HEK293 (cell line): ENCODE data around the gene MGAT4A.

Source experiments
- CTCF ChIA-PET: fragments of 350-600 bp; formaldehyde crosslinking; extraction: SDS; loops from one replicate; lab custom pipeline; 2021; ENCODE audit warnings: antibody characterized with exemption; lab: Yijun Ruan, JAX
- POLR2A ChIA-PET: fragments of 300-600 bp; formaldehyde crosslinking; extraction: SDS; loops from one replicate; lab custom pipeline; 2020; ENCODE audit warnings: antibody characterized with exemption, inconsistent platforms; lab: Yijun Ruan, JAX
- H3K27ac ChIP-seq: fragments of 200-500 bp; sonication (Bioruptor generic); 2 replicates; pipeline ENCODE4 v1.5.1; 2014; ENCODE audit warnings: low read depth, low read length, control low read depth, inconsistent platforms; ENCODE audit errors: extremely low read depth
- H3K36me3 ChIP-seq, 2 experiments: fragments of 200-500 bp in 1 of 2; sonication (Bioruptor generic) in 1 of 2; 1 replicate in 1 of 2; 2 replicates in 1 of 2; pipeline ENCODE4 v1.5.1; 2014 to 2017; ENCODE audit warnings: inconsistent platforms in 2 of 2, low read length in 2 of 2; ENCODE audit not compliant: control insufficient read depth in 2 of 2, insufficient read depth in 1 of 2
- H3K4me1 ChIP-seq: fragments of 200-500 bp; sonication (Bioruptor generic); 2 replicates; pipeline ENCODE4 v1.5.1; 2014; ENCODE audit warnings: mild to moderate bottlenecking, low read length, inconsistent platforms; ENCODE audit not compliant: control insufficient read depth, insufficient read depth
- H3K4me3 ChIP-seq: 2 replicates; pipeline ENCODE4 v1.5.1; 2011; ENCODE audit warnings: low read depth, mild to moderate bottlenecking, control low read depth, low read length, moderate library complexity
- H3K9me3 ChIP-seq: fragments of 200-500 bp; sonication (Bioruptor generic); 2 replicates; pipeline ENCODE4 v1.5.1; 2014; ENCODE audit warnings: low read depth, low read length, inconsistent platforms; ENCODE audit not compliant: control insufficient read depth, insufficient read depth
- AEBP2 ChIP-seq: fragments of 450-650 bp; formaldehyde crosslinking; IDR thresholded peaks from 2 replicates; pipeline ENCODE4 v1.5.1; 2016; ENCODE audit warnings: missing biosample characterization, missing genetic modification characterization, borderline replicate concordance
- FEZF1 ChIP-seq: fragments of 450-650 bp; formaldehyde crosslinking; IDR thresholded peaks from 2 replicates; pipeline ENCODE4 v1.5.1; 2016; ENCODE audit warnings: missing biosample characterization, missing genetic modification characterization
- HIC1 ChIP-seq: fragments of 450-650 bp; formaldehyde crosslinking; IDR thresholded peaks from 2 replicates; pipeline ENCODE4 v1.5.1; 2016; ENCODE audit warnings: missing biosample characterization, missing genetic modification characterization
- KLF8 ChIP-seq: fragments of 450-650 bp; formaldehyde crosslinking; IDR thresholded peaks from 2 replicates; pipeline ENCODE4 v1.5.1; 2016; ENCODE audit warnings: missing biosample characterization, missing genetic modification characterization
- REST ChIP-seq: fragments of 450-650 bp; formaldehyde crosslinking; IDR thresholded peaks from 2 replicates; pipeline ENCODE4 v1.5.1; 2016; ENCODE audit warnings: missing biosample characterization, missing genetic modification characterization
- TRIM28 ChIP-seq: IDR thresholded peaks from 2 replicates; pipeline ENCODE4 v1.6.1; 2011; ENCODE audit warnings: low read length, control low read depth, borderline replicate concordance
- ZBTB6 ChIP-seq: fragments of 450-650 bp; formaldehyde crosslinking; IDR thresholded peaks from 2 replicates; pipeline ENCODE4 v1.5.1; 2017; ENCODE audit warnings: missing biosample characterization, missing genetic modification characterization
- ZNF133 ChIP-seq: fragments of 450-650 bp; formaldehyde crosslinking; IDR thresholded peaks from 2 replicates; pipeline ENCODE4 v1.5.1; 2016; ENCODE audit warnings: missing biosample characterization, missing genetic modification characterization
- ZNF138 ChIP-seq: fragments of 450-650 bp; formaldehyde crosslinking; IDR thresholded peaks from 2 replicates; pipeline ENCODE4 v1.5.1; 2016; ENCODE audit warnings: missing biosample characterization, missing genetic modification characterization, borderline replicate concordance
- ZNF148 ChIP-seq: fragments of 450-650 bp; formaldehyde crosslinking; IDR thresholded peaks from 2 replicates; pipeline ENCODE4 v1.5.0; 2017; ENCODE audit warnings: missing biosample characterization, missing genetic modification characterization, borderline replicate concordance
- ZNF155 ChIP-seq: fragments of 450-650 bp; formaldehyde crosslinking; IDR thresholded peaks from 2 replicates; pipeline ENCODE4 v1.5.1; 2016; ENCODE audit warnings: missing biosample characterization, missing genetic modification characterization
- ZNF221 ChIP-seq: fragments of 450-650 bp; formaldehyde crosslinking; IDR thresholded peaks from 2 replicates; pipeline ENCODE4 v1.5.1; 2017; ENCODE audit warnings: missing biosample characterization, missing genetic modification characterization, borderline replicate concordance
- ZNF248 ChIP-seq: fragments of 450-650 bp; formaldehyde crosslinking; IDR thresholded peaks from 2 replicates; pipeline ENCODE4 v1.5.1; 2017; ENCODE audit warnings: missing biosample characterization, missing genetic modification characterization
- ZNF274 ChIP-seq, 2 experiments: fragments of 200-500 bp in 1 of 2; fragments of 450-650 bp in 1 of 2; sonication (Bioruptor generic) in 1 of 2; formaldehyde crosslinking in 1 of 2; IDR thresholded peaks; 2 replicates each; pipeline versions ENCODE4 v1.5.1 to v1.6.1; 2014 to 2016; ENCODE audit warnings: borderline replicate concordance in 1 of 2, inconsistent platforms in 1 of 2, low read length in 1 of 2, missing biosample characterization in 1 of 2, missing genetic modification characterization in 1 of 2
- ZNF37A ChIP-seq: fragments of 450-650 bp; IDR thresholded peaks from 2 replicates; pipeline ENCODE4 v1.5.1; 2018; ENCODE audit warnings: missing biosample characterization, missing genetic modification characterization
- ZNF416 ChIP-seq: fragments of 450-650 bp; formaldehyde crosslinking; IDR thresholded peaks from 2 replicates; pipeline ENCODE4 v1.5.1; 2016; ENCODE audit warnings: missing biosample characterization, missing genetic modification characterization
- ZNF585B ChIP-seq: fragments of 450-650 bp; formaldehyde crosslinking; IDR thresholded peaks from 2 replicates; pipeline ENCODE4 v1.5.1; 2016; ENCODE audit warnings: missing biosample characterization, missing genetic modification characterization
- ZNF629 ChIP-seq: fragments of 450-650 bp; formaldehyde crosslinking; IDR thresholded peaks from 2 replicates; pipeline ENCODE4 v1.5.1; 2017; ENCODE audit warnings: missing biosample characterization, missing genetic modification characterization
- ZNF639 ChIP-seq: fragments of 450-650 bp; formaldehyde crosslinking; IDR thresholded peaks from 2 replicates; pipeline ENCODE4 v1.5.1; 2016; ENCODE audit warnings: missing biosample characterization, missing genetic modification characterization
- ZNF654 ChIP-seq: fragments of 450-650 bp; formaldehyde crosslinking; IDR thresholded peaks from 2 replicates; pipeline ENCODE4 v1.5.1; 2016; ENCODE audit warnings: low read depth, missing biosample characterization, missing genetic modification characterization

The MGAT4A gene

GRCh38 chr2:98695255-98695654 lies 35.7 kb downstream of the MGAT4A start:
- ChIA-PET POLR2A (no interaction called here), CTCF (no interaction called here)
- no peak overlapping the region for H3K27ac ChIP-seq
- no peaks in the 10 kb centered on the region for H3K36me3 ChIP-seq
- TF ChIP-seq HIC1 (tag by site-specific recombination) (no peak), ZBTB6 (no peak), ZNF274 (IDR thresholded peaks at IDR 0.05; ENCODE audit: low read length) (no peak), ZNF274 (tag by site-specific recombination; IDR thresholded peaks at IDR 0.05; ENCODE audit: borderline replicate concordance) (no peak), ZNF221 (tag by site-specific recombination) (no peak), ZNF138 (tag by site-specific recombination) (no peak), ZNF654 (tag by site-specific recombination) (no peak), REST (tag by site-specific recombination) (no peak), ZNF37A (tag by site-specific recombination) (no peak), ZNF155 (no peak), ZNF585B (tag by site-specific recombination) (no peak), KLF8 (no peak), ZNF248 (tag by site-specific recombination) (no peak), ZNF416 (tag by site-specific recombination) (no peak), TRIM28 (no peak), ZNF148 (tag by site-specific recombination) (no peak), ZNF133 (tag by site-specific recombination) (no peak), ZNF629 (tag by site-specific recombination) (no peak), AEBP2 (tag by site-specific recombination) (no peak), FEZF1 (no peak), ZNF639 (tag by site-specific recombination) (no peak)
- H3K9me3 ChIP-seq: no peaks in the 10 kb centered on the region
- no peak overlapping the region for H3K4me3 ChIP-seq
- no peaks in the 10 kb centered on the region for H3K4me1 ChIP-seq
